NCI-H2196 treated with DMSO at 0.1 percent for 48 hours (cell line): Measurements from ENCODE around the gene PLET1.

ENCODE experiments used
- DNase-seq: peaks from one replicate; lab custom pipeline; 2025; ENCODE audit not compliant: unreplicated experiment; lab: John Stamatoyannopoulos, UW

Gene PLET1, protein sequence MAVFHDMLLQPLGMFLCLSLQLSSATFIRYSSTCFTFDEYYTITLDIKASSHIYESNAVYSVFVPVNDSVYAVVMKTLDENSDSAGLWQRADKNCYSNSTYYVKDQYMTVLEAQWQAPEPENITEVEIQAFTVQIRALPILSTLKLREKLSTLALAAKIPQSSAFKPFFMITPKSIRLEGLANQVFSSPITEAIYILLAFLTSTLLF

DNA sequence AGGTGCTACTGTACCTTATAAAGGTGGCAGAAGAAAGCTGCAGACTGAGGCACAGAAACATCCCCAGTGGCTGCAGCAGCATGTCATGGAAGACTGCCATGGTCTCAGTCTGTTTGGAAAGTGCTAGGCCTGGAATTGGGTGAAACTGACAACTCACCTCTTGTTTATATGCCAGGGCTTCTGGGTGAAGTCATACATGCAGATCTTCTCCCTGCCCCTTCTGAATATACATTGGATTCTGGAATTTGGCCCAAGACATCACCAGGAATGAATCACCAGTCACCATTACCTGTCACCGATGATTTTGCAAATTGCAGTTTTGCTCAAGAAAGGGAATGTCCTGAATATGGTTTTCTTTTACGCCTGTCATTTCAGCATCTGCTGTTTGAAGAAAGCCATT is at the start of gene PLET1:
PLET1 (minus strand) TSS at position 371 of the 400 bp plus-strand sequence; CDS start at position 100, 271 bp downstream.
- DNase-seq = no peak

DNA sequence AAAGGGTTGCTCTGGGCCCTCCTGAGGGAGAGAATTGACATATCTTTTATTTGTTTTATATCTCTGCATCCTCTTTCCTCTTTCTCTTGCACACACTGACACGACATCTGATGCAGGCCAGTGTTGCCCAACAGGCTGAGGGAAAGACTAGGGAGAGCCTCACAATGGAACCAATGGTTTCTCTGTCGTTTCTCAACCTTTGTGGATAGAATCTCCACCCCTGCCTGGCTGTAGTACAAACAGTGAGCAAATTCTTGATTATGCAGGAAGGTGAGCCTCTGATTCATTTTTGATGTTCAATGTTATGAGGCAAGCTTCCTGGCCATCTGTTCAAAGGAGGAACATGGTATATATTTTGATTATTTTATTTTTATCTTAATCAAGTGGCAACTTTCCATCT is 49.8 kb upstream of the PLET1 start:
- no peak for DNase-seq

DNA sequence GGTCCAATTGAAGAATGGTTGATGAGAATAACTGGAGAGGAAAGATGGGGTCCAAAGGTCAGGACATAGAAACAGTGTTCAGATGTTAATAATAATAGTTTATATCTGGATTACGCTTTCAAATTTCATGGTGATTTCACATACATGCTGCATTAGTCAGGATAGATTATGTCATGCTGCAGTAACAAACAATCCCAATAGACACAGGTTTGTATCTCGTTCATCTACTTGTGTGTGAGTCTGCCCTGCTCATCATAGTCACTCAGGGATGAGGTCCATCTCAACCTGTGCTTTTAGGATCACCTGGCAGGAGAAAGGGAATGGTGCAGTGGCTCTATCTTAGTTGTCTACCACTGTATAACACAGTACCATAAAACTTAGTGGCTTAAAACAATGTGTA is 48.0 kb upstream of the PLET1 start:
- DNase-seq = no peak

DNA sequence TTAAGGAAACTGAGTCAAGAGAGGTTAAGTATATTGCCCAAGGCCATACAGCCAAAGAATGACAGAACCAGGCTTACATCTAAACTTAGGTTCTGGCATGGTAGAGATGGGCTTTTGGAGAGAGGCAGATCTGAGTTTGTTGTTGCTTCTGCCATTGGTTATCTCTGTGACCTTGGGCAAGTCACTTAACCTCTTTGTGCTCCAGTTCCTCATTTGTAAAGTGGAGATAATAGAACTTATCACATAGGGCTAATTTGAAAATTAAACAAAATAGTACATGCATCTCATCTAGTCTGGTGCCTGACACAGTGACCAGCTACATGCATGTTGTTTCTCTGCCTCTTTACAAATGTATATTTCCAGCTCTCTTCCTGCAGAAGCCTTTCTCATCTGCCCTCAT is 47.0 kb upstream of the PLET1 start:
- DNase-seq = no peak

DNA sequence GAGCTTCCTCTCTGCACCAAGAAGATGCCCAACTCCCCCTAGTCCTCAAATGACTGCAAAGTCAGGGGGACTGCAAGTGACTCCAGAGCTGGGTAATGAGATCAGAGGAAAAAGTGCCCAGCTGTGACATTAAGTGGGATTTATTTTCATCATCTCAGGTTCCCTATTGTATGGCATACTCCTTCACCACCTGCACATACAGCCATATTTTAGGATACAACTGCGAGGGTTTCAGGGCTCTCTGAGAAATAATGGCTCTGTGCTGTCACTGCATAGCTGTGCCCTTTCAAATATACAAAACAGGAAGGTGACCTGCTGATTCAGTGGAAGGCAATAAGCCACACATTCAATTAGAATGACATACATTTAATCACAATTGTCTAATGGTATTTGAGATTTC is 45.6 kb upstream of the PLET1 start:
- DNase-seq = no peak

DNA sequence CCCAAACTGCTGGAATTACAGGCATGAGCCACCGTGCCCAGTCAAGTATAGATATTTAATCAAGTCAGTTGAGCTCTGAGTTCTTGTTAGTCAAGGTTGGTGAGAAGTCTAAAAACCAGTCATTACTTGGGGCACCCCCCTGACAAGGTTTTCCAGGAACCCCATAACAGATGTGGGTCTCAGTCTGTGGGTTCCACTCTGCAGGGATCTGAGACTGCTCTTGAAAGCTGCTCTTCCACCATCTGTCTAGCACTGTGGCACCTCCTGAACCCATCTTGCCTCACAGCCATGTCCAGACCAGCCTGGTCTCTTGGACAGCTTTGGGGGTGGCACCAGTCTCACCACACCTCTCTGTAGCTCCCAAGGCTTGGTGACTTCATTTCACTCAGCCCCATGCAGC is 44.3 kb upstream of the PLET1 start:
- no peak for DNase-seq

DNA sequence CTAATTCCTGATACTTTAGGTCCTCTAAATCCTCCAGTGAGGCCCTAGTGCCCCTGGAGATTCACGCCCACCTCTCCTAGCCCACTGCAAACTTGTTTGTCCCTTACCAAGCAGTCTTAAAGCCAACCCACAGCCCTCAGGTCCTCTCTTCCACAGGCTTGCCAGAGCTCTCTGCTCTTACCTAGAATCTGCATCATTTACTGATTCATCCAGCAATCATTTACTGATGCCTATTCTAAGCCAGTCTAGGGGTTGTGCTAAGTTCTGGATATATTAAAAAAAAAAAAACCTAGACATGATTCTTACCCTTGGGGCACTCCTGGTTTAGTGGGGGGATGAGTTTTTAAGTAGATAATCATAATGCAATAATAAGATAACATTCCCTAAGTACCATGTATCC is 43.0 kb upstream of the PLET1 start:
- DNase-seq = no peak

DNA sequence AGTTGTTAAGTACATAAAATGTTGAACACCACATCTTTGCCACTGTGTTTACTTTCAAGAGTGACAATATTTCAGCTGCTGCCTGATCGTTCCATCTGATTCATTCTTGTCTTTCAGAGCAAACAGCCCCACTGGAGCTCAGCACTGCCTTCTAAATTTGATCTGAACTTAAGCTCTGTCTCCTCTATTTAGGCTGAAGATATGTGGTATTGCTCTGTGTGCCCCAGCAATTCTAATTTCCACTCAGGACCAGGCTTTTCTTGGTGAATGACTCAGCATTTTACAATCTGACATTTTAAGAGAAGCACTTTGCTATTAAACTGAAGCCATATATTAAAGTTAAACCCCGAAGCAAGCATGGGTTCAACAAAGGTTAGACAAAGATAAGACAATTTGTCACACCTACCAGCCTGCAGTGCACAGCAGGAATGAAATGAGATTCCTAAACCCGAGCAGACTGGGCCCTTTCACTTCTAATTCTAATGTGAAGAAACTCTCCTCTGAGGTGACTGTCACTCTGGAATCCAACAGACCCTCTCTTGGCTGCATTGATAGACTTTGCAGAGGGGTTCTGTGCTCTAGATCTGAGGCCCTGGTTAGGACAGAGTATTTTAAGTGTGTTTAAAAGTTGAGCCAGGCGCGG is 41.7 kb upstream of the PLET1 start:
- DNase-seq = no peak

DNA sequence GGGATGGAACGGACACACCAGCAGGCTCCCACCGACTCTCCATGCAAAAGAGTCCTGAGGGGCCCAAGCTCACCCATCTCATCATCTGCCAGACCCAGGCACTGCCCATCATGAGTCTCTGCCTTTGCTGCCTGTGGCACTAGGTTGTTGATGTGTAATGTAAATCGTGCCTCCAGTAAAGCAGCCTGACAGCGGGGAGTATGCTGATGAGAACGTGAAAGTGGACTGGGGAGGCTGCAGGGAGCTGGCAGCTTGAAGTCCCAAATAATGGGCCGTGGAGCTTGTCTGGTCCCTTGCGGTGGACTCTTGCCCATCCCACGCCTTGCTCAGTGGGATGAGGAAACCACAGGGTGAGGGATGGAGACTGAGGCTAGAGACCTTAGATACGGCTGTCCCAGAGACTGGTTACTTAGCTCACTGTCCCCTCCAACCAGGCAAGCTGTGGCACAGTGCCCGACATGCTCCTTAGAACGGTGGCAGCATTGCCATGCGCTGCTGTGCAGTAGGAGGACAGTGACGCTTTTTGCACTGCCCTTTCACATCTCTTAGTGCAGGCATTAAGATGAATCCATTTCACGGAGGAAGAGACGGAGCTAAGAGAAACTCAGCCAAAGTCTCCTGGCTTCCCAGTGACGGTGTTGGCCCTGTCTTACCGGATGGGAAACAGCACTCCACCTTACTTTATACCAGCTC is 39.6 kb upstream of the PLET1 start:
- DNase-seq = no peak

DNA sequence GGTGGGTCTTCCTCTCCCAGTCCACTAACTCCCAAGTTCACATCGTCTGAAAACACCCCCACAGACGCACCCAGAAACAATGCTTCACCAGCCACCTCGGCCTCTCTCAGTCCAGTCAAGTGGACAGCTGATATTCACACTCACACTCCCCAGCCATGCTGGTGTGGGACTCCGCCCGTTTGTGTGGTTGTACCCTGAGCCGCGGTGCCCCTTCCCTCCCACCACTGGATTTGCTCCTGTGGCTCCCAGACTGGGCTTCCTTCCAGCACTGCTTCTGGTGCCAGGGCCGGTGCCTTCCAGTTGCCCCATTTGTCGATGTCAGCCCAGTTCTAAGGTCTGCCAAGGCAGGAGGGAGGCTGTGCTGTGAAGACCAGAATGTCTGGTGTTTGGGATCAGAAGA is 37.9 kb upstream of the PLET1 start:
- no peak for DNase-seq

DNA sequence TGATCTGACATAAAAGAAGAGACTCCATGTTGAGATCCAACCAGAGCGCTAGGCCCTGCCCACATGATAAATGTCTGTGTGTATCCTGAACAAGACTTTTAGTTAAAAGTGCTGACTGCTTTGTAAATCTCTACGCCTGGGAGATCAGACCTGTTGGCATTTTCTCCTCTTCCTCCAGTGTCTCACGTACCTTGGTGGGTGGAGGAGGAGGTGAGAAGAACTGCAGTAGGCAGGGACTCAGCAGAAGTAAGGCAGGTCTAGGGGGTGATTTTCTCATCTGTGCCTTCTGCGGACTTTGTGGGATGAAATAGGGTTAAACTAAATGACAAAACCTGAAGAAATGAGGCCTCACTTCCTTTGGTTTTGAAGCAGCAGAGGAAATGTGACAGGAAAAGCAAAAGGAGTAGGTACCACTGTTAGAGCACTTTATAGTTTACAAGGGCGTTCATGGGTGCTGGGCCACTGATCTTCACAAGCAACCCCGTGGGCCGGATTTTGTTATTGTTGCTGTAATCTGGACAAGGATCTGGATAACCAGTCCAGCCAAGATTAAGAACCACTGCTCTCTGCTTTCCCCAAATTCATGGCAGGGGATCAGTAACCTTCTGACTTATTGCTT is 36.7 kb upstream of the PLET1 start:
- DNase-seq = no peak

DNA sequence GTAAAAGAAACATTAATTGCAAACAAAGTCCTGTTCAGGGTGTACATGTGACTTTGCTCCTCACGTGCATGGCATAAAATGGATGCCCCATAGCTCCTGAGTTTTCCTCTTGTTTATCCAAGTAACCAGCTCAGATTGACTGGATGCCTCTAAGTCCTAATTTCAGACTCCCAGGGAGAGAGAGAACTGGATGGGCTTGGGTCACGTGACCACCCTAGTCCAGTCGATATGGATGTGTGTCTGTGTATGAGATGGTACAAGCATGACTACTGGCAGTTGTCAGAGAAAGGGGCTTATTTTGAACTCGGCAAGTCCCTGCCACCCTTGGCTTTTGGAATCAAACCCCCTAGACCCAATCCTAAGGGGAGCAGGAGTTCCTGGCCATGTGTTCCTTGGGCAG is 35.4 kb upstream of the PLET1 start:
- DNase-seq = no peak

DNA sequence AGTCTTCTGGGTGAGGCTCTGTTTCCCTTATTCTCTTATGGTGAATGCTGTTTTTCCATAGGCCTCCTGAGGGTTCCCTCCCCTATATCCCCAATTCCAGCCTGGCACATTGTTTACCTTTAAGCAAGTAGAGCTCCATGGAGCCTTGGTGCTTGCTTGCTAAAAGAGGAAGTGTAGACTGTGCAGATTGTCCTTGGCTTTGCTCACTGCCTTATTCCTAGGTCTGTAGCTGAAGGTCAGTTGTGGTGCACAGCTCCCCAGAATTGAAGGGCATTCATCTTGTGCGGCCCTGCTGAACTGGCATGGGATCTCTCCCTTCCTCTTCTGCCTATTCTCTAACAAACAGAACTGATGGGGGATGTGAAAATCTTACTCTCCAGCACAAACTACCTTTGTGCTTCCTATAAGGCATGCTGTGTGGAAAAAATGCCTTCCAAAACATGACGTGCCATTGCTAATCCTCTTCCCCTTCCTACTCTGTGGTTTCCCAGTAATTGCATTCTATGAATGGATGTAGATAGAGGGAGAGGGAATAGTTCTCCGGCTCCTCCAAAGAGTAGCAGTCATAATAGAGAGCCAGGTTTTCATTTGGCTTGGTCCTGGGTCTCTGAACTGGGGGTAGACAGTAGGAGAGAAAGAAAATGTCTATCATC is 34.2 kb upstream of the PLET1 start:
- no peak for DNase-seq

DNA sequence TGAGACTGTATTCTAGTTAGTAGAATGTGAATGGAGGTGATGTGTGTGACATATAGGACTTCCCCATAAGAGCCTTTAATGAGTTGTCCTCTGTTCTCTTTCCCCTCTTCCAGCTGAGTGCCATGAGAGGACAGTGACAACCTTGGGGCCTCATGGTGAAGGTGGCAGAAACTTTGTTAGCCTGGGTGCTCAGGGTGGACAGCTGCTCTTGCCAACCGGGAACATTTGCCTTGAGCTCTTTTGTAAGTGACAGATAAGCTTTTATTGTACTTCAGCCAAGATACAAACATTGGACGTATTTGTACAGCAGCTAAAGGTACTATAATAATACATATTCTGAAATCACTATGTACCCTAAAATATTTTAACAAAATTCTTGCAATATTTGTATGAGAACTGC is 33.0 kb upstream of the PLET1 start:
- no peak for DNase-seq

DNA sequence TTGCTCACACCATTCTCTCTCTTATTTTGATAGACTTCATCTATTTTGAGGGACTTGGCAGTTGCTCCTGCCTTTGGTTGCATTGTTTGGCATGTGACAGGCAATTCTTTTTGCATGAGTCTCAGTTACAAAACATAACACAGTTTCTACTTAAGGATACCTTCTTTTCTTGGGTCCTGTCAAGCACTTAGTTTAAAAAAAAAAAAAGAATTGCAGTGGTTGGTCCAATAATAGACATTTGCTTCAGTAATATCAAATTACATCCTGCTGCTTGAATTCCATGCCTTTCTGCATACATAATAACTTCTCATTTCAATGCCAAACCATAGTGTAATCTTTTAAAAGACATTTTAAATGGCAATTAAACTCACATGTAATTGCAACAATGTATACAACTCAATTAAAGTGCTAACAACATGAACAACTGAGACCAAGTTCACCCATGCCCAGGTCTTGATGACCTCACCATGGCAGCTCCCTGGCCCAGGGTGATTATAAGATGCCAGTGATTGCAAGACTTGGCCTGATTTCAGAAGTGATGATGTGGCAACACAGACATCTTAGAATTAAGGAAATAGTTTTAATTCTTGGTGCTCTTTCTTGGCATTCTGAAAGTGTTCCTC is 32.2 kb upstream of the PLET1 start:
- DNase-seq = no peak

DNA sequence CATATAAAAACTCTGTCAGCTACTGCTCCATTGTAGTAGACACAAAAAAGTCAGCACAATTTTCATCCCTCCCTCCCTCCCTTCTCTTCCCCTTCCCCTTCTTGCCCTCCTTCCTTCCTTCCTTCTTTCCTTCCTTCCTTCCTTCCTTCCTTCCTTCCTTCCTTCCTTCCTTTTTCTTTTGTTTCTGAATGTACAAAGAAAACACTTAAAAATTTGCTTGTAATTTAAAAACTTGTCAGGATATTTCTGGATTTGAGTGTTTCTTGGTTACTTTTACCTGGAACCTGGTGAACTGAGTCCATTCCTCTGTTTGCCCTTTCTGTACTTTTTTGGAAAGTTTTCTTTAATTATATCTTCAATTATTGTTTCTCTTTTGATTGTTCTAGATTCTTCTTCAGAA is 31.5 kb upstream of the PLET1 start:
- no peak for DNase-seq

DNA sequence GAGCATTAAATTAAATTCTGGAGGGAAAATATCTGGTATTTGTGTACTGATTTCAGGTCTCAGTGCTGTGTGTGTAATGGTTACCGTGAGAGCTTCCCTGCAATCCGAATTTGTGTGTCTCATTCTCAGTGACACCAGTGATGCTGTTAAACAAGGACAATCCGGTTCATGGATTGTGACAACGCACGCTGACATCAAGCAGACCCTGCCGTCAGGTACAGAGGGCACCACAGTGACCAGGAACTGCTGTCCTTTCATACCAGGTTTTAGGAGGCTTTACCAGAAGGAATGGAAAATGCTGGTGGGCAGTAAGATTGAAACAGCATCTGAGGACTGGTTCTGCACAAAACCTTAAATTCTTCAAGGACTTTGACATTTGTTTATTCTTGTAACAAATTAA is 30.5 kb upstream of the PLET1 start:
- DNase-seq = no peak

DNA sequence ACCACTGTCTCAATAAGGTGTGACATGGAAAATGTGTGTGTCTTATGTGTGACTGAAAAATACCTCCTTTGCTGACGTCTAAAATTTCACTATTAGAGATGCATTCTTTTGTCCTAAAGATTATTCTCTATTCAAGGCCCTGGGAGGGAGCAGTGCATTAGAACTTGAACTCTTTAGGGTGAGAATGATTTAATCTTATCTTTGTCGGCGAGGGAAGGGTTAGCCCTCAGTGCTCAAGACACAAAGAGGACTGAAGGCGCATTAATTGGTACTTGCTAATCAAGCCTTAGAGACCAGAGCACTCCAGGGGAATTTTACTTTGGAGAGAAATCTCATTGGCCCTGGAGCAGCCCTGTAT is 29.8 kb upstream of the PLET1 start:
- no peak for DNase-seq

DNA sequence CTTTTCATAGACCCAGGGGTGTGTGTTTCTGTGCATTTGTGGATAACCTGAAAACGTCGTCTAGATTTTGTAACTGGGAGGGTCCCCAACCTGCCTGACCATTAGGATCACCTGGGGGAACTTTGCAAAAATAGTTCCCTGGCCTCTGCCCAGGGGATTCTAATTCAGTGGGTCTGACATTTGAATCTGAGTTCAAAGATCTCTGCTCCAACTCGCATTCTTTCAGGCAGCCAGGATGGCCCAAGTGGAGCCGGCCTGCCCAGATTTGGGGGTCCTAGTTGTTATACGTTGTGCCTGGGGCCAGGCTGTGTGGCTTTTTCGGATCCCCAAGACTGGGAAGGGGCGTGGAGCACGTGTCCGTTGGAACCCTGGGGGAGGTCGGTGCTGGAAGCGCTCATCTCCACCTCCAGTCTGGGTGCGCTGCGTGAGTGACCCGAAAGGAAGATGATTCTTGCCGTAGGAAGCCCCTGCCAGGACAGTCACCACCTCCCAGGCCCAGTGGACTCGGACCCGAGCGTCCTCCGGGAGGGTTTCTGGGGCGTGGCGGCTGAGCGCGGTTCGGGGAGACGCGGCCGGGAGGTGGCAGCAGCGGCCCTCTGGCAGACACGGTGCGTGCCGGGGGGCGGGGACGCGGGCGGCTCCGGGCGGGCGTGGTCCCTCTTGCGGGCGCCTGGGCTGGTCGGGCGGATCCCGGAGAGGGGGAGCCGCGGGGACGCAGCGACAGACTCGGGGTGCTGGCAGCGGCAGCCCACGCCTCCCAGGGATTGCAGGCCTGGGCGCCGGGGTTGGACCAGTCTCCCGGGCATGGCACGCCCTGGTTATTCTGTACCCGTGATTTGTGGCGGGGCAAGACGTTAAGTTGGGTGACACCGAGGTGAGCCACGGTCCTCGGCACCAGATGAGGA is 29.2 kb upstream of the PLET1 start:
- DNase-seq = peak; percentile 34

DNA sequence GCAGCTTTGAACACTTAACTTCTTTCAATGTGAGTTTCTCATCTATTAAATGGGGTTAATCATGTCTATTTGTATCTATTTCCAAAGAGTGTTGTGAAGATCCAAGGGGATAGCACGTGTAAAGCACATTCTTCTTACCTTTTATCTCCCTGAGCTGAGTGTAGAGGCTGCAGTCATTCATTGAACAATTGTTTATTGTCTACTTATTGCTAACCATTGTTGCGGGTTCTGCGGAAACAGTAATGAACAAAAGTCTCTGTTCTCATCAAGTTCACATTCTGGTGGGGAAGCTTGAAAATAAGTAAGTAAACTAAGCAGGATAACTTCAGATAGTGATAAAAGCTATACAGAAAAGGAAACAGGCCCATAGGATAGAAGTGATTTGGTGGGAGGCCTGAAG is 27.4 kb upstream of the PLET1 start:
- DNase-seq = no peak
